CD14-positive monocyte (primary cell): ENCODE results near the gene ZNF385D. TPM values are rescaled to one million over a fixed set of nuclear protein-coding genes. Genes with fewer than 3 reads are reported as not detected.

Source experiments
- DNase-seq, 3 donors: peaks; one replicate each; pipeline ENCODE4 v3.0.0-alpha.2; 2011 to 2022
- H2AFZ ChIP-seq: 2 replicates; pipeline ENCODE4 v1.6.0; 2012; ENCODE audit warnings: mild to moderate bottlenecking, low read depth, low read length, inconsistent platforms; ENCODE audit not compliant: insufficient read depth, poor library complexity, severe bottlenecking
- H3K27ac ChIP-seq, 2 donors: 1 replicate in 1 of 2; 2 replicates in 1 of 2; pipeline ENCODE4 v1.5.1; 2012 to 2013; ENCODE audit warnings: low read length in 2 of 2, control low read depth in 1 of 2, inconsistent platforms in 1 of 2, low read depth in 1 of 2, mild to moderate bottlenecking in 1 of 2
- H3K27me3 ChIP-seq, 2 donors: one replicate each; pipeline versions ENCODE4 v1.6.0 to v1.6.1; 2011 to 2013; ENCODE audit warnings: low read length in 2 of 2; ENCODE audit not compliant: control insufficient read depth in 2 of 2, insufficient read depth in 2 of 2
- H3K36me3 ChIP-seq, 2 donors: replicated peaks in 1 of 2; 1 replicate in 1 of 2; 2 replicates in 1 of 2; pipeline versions ENCODE4 v1.5.1 to v1.6.1; 2012 to 2013; ENCODE audit warnings: low read length in 2 of 2, control low read depth in 1 of 2, inconsistent platforms in 1 of 2, mild to moderate bottlenecking in 1 of 2; ENCODE audit not compliant: insufficient read depth in 2 of 2, control insufficient read depth in 1 of 2
- H3K4me1 ChIP-seq, 2 donors: 1 replicate in 1 of 2; 2 replicates in 1 of 2; pipeline versions ENCODE4 v1.5.1 to v1.6.1; 2012 to 2013; ENCODE audit warnings: low read length in 2 of 2, control low read depth in 1 of 2, inconsistent platforms in 1 of 2, mild to moderate bottlenecking in 1 of 2, moderate library complexity in 1 of 2; ENCODE audit not compliant: insufficient read depth in 2 of 2, control insufficient read depth in 1 of 2
- H3K4me2 ChIP-seq: replicated peaks from 2 replicates; pipeline ENCODE3; 2012; ENCODE audit warnings: low read length, moderate library complexity, mild to moderate bottlenecking; ENCODE audit not compliant: poor library complexity, severe bottlenecking; ENCODE audit errors: extremely low read depth
- H3K4me3 ChIP-seq, 3 experiments: fragments of 200-600 bp in 1 of 3; sonication (generic) in 1 of 3; replicated peaks in 1 of 3; 1 replicate in 2 of 3; 2 replicates in 1 of 3; pipeline ENCODE4 v1.5.1; 2011 to 2013; ENCODE audit warnings: low read length in 3 of 3, mild to moderate bottlenecking in 3 of 3, control low read depth in 2 of 3, low read depth in 2 of 3, inconsistent platforms in 1 of 3, moderate library complexity in 1 of 3
- H3K79me2 ChIP-seq: 2 replicates; pipeline ENCODE4 v1.6.0; 2012; ENCODE audit warnings: mild to moderate bottlenecking, control low read depth, inconsistent platforms, low read length, moderate library complexity; ENCODE audit not compliant: insufficient read depth
- H3K9ac ChIP-seq: 2 replicates; pipeline ENCODE4 v1.6.0; 2017; ENCODE audit warnings: low read length, mild to moderate bottlenecking; ENCODE audit not compliant: insufficient read depth, poor library complexity, severe bottlenecking
- H3K9me3 ChIP-seq, 2 donors: replicated peaks in 1 of 2; 1 replicate in 1 of 2; 2 replicates in 1 of 2; pipeline versions ENCODE4 v1.5.1 to v1.6.1; 2012 to 2013; ENCODE audit warnings: low read length in 2 of 2, control low read depth in 1 of 2; ENCODE audit not compliant: control insufficient read depth in 1 of 2, insufficient read depth in 1 of 2
- H4K20me1 ChIP-seq: 2 replicates; pipeline ENCODE4 v1.6.0; 2012; ENCODE audit warnings: mild to moderate bottlenecking, low read length, control low read depth, moderate library complexity; ENCODE audit not compliant: insufficient read depth
- H3K27ac Mint-ChIP-seq, 7 donors: one replicate each; pipeline ENCODE4 v1.8.0; 2020; ENCODE audit warnings: mild to moderate bottlenecking in 7 of 7, mixed read lengths in 7 of 7, moderate library complexity in 6 of 7, inconsistent platforms in 2 of 7
- H3K27me3 Mint-ChIP-seq, 3 donors: one replicate each; pipeline ENCODE4 v1.8.0; 2021 to 2022; ENCODE audit warnings: low read depth in 3 of 3, mild to moderate bottlenecking in 3 of 3, mixed read lengths in 3 of 3, moderate library complexity in 3 of 3, inconsistent platforms in 1 of 3
- H3K36me3 Mint-ChIP-seq, 2 donors: one replicate each; pipeline ENCODE4 v1.8.0; 2020; ENCODE audit warnings: mixed read lengths in 2 of 2, inconsistent platforms in 1 of 2, mild to moderate bottlenecking in 1 of 2
- H3K4me1 Mint-ChIP-seq: one replicate; pipeline ENCODE4 v1.8.0; 2020; ENCODE audit warnings: mild to moderate bottlenecking, mixed read lengths
- H3K4me3 Mint-ChIP-seq, 2 donors: one replicate each; pipeline ENCODE4 v1.8.0; 2020; ENCODE audit warnings: mild to moderate bottlenecking in 2 of 2, mixed read lengths in 2 of 2, moderate library complexity in 1 of 2
- H3K9me3 Mint-ChIP-seq, 7 donors: one replicate each; pipeline ENCODE4 v1.8.0; 2020 to 2022; ENCODE audit warnings: mixed read lengths in 7 of 7, mild to moderate bottlenecking in 6 of 7, moderate library complexity in 6 of 7, inconsistent platforms in 2 of 7
- WGBS: methylation state at CpG from one replicate; pipeline ENCODE4 v1.1.5; 2013; ENCODE audit warnings: missing lambda C conversion rate; ENCODE audit not compliant: insufficient coverage; 5-methylcytosine and 5-hydroxymethylcytosine counted together
- intact Hi-C, 2 donors: fragments of 100-400 bp; cut with micrococcal nuclease; formaldehyde crosslinking; loops; one replicate each; pipeline versions ENCODE4 v1.15.0 to v1.15.1; 2023
- polyA plus RNA-seq, 3 donors: library from polyadenylated mRNA; depleted of rRNA in 1 of 3; unstranded in 2 of 3; stranded (reverse) in 1 of 3; fragments of 300-500 nt in 2 of 3; fragments of >200 nt in 1 of 3; fragmentation: Illumina TruSeq in 2 of 3; gene quantifications; 1 replicate in 2 of 3; 2 replicates in 1 of 3; pipeline ENCODE4 v1.2.3, GENCODE V29; 2012 to 2021
- TF ChIP-seq, protein P1 (sequence below): fragments of 200-600 bp; IDR thresholded peaks from one replicate; pipeline ENCODE4 v1.8.0; 2022; ENCODE audit warnings: antibody characterized with exemption, mild to moderate bottlenecking

ZNF385D gene
- polyA plus RNA-seq, 3 donors, result not detected

DNA sequence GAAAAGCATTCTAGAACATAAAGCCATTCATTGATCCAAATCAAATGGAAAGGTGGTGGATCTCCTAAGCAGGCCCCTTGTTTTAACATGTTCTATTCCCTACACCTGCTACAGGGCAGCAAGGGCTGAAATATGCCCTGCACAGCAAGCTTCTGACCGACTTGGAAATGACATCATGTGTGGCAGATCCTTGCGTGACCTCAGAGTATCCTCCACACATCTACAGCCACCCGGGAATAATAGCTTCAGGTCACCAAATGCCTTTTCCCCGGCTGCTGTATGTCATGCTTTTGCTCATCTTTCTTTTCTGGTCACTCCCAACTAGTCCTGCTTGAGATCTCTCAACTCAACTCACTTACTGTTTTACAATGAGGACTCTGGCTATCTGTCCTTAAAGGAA, 158.2 kb downstream of the ZNF385D start:
- Histone ChIP-seq H3K9me3 (peaks cover 0 to 4% of the 10 kb centered on the region in 2 donors), H3K4me3 (no peak overlapping the region), H2AFZ (no peak overlapping the region), H3K79me2 (no peaks in the 10 kb centered on the region), H3K4me2 (no peak overlapping the region), H4K20me1 (no peaks in the 10 kb centered on the region), H3K36me3 (no peaks in the 10 kb centered on the region), H3K4me1 (no peaks in the 10 kb centered on the region), H3K27ac (no peak overlapping the region), H3K27me3 (no peaks in the 10 kb centered on the region), H3K9ac (no peak overlapping the region)
- H3K27ac Mint-ChIP-seq, result no peak overlapping the region
- no peaks in the 10 kb centered on the region for H3K36me3 Mint-ChIP-seq
- intact Hi-C loops, result no loop called here
- no peaks in the 10 kb centered on the region for H3K4me1 Mint-ChIP-seq
- H3K27me3 Mint-ChIP-seq, result peaks cover 0 to 2% (median 0%) of the 10 kb centered on the region in 3 donors
- TF ChIP-seq, protein P1, sequence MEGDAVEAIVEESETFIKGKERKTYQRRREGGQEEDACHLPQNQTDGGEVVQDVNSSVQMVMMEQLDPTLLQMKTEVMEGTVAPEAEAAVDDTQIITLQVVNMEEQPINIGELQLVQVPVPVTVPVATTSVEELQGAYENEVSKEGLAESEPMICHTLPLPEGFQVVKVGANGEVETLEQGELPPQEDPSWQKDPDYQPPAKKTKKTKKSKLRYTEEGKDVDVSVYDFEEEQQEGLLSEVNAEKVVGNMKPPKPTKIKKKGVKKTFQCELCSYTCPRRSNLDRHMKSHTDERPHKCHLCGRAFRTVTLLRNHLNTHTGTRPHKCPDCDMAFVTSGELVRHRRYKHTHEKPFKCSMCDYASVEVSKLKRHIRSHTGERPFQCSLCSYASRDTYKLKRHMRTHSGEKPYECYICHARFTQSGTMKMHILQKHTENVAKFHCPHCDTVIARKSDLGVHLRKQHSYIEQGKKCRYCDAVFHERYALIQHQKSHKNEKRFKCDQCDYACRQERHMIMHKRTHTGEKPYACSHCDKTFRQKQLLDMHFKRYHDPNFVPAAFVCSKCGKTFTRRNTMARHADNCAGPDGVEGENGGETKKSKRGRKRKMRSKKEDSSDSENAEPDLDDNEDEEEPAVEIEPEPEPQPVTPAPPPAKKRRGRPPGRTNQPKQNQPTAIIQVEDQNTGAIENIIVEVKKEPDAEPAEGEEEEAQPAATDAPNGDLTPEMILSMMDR, result no peak
- no peak for DNase-seq
- WGBS, result 91% methylated on average over 3 of the region's 4 CpGs
- peaks cover 0 to 8% (median 1%) of the 10 kb centered on the region in 7 donors for H3K9me3 Mint-ChIP-seq
- H3K4me3 Mint-ChIP-seq, result no peak overlapping the region

DNA sequence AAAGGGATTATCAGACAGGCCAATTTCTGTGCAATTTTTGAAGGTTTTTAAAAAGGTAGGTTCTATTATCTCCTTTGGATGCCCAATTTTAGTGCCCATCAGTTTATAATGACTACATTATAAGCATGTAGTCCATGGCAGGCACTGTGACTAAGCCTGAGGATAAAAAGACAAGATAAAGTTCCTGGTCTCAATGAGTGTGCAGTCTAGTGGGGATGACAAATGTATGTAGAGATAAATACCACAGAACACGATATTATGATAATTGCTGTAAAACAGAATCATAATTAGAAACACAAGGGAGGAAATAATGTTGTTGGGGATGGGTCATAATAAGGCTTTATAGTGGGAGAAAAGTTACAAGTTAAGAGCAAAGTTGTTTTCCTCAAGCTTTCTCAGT, 163.1 kb downstream of the ZNF385D start:
- H4K20me1 ChIP-seq, result no peaks in the 10 kb centered on the region
- DNase-seq, result no peak
- Mint-ChIP-seq H3K9me3 (peaks cover 0 to 10% (median 3%) of the 10 kb centered on the region in 7 donors), H3K4me3 (no peak overlapping the region), H3K36me3 (no peaks in the 10 kb centered on the region), H3K27me3 (no peaks in the 10 kb centered on the region), H3K27ac (peak overlapping the region in 1 of 7 donors; percentile 58), H3K4me1 (no peaks in the 10 kb centered on the region)
- TF ChIP-seq, protein P1, result no peak
- no peak overlapping the region for H3K27ac ChIP-seq
- no peaks in the 10 kb centered on the region for H3K79me2 ChIP-seq
- H3K4me2 ChIP-seq, result no peak overlapping the region
- no peak overlapping the region for H3K4me3 ChIP-seq
- intact Hi-C loops, result no loop called here
- H3K4me1 ChIP-seq, result no peaks in the 10 kb centered on the region
- H3K27me3 ChIP-seq, result no peaks in the 10 kb centered on the region
- no peaks in the 10 kb centered on the region for H3K36me3 ChIP-seq
- WGBS, result no CpG with 5 or more reads among the region's 1 CpG
- H3K9me3 ChIP-seq, result peaks cover 0 to 11% of the 10 kb centered on the region in 2 donors
- H3K9ac ChIP-seq, result no peak overlapping the region
- no peak overlapping the region for H2AFZ ChIP-seq
